ENCODE measurements around the gene PHOX2B.

The PHOX2B gene

GRCh38 chr4:41795796-41796385, 47.4 kb upstream of the PHOX2B start:
- no peak overlapping the region for H3K4me3 ChIP-seq (ENCODE audit: low read length)
- H4K20me1 ChIP-seq (ENCODE audit: insufficient read depth, low read length): no peaks in the 10 kb centered on the region
- H3K36me3 ChIP-seq (replicated peaks; ENCODE audit: insufficient read depth, low read length): no peaks in the 10 kb centered on the region
- no peak for TF ChIP-seq EZH2 (optimal IDR thresholded peaks at IDR 0.05; ENCODE audit: low read depth, low read length)
- no peak for TF ChIP-seq EZH2phosphoT487 (IDR thresholded peaks at IDR 0.05; ENCODE audit: low read length)
- TF ChIP-seq, protein P1, sequence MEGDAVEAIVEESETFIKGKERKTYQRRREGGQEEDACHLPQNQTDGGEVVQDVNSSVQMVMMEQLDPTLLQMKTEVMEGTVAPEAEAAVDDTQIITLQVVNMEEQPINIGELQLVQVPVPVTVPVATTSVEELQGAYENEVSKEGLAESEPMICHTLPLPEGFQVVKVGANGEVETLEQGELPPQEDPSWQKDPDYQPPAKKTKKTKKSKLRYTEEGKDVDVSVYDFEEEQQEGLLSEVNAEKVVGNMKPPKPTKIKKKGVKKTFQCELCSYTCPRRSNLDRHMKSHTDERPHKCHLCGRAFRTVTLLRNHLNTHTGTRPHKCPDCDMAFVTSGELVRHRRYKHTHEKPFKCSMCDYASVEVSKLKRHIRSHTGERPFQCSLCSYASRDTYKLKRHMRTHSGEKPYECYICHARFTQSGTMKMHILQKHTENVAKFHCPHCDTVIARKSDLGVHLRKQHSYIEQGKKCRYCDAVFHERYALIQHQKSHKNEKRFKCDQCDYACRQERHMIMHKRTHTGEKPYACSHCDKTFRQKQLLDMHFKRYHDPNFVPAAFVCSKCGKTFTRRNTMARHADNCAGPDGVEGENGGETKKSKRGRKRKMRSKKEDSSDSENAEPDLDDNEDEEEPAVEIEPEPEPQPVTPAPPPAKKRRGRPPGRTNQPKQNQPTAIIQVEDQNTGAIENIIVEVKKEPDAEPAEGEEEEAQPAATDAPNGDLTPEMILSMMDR (IDR thresholded peaks at IDR 0.05; ENCODE audit: low read length): no peak
- H3K79me2 ChIP-seq (ENCODE audit: low read length): no peaks in the 10 kb centered on the region
- H3K9me3 ChIP-seq (replicated peaks; ENCODE audit: insufficient read depth, low read length): no peaks in the 10 kb centered on the region
- H3K27me3 ChIP-seq (replicated peaks; ENCODE audit: insufficient read depth, low read length): no peaks in the 10 kb centered on the region
- DNase-seq: no peak
- no peaks in the 10 kb centered on the region for H3K4me1 ChIP-seq (ENCODE audit: low read length)
- H2AFZ ChIP-seq (ENCODE audit: low read length): no peak overlapping the region
- H3K27ac ChIP-seq (ENCODE audit: low read length): no peak overlapping the region
- H3K9ac ChIP-seq (ENCODE audit: low read length): no peak overlapping the region
- no peak overlapping the region for H3K4me2 ChIP-seq (ENCODE audit: low read depth, low read length)
- H3F3A ChIP-seq (ENCODE audit: insufficient read depth, low read length): no peaks in the 10 kb centered on the region
- no peaks in the 10 kb centered on the region for H3K9me2 ChIP-seq (replicated peaks; ENCODE audit: insufficient read depth, low read length)

GRCh38 chr4:41792166-41792565, 43.6 kb upstream of the PHOX2B start:
- TF ChIP-seq, protein P1 (IDR thresholded peaks at IDR 0.05; ENCODE audit: low read length): no peak
- no peak for DNase-seq
- no peaks in the 10 kb centered on the region for H3K4me1 ChIP-seq (ENCODE audit: low read length)
- H3K9ac ChIP-seq (ENCODE audit: low read length): no peak overlapping the region
- H3F3A ChIP-seq (ENCODE audit: insufficient read depth, low read length): no peaks in the 10 kb centered on the region
- no peak overlapping the region for H3K27ac ChIP-seq (ENCODE audit: low read length)
- no peak overlapping the region for H3K4me2 ChIP-seq (ENCODE audit: low read depth, low read length)
- H3K79me2 ChIP-seq (ENCODE audit: low read length): no peaks in the 10 kb centered on the region
- H3K4me3 ChIP-seq (ENCODE audit: low read length): no peak overlapping the region
- no peaks in the 10 kb centered on the region for H3K27me3 ChIP-seq (replicated peaks; ENCODE audit: insufficient read depth, low read length)
- no peaks in the 10 kb centered on the region for H3K9me2 ChIP-seq (replicated peaks; ENCODE audit: insufficient read depth, low read length)
- H3K9me3 ChIP-seq (replicated peaks; ENCODE audit: insufficient read depth, low read length): no peaks in the 10 kb centered on the region
- H2AFZ ChIP-seq (ENCODE audit: low read length): no peak overlapping the region
- no peaks in the 10 kb centered on the region for H3K36me3 ChIP-seq (replicated peaks; ENCODE audit: insufficient read depth, low read length)
- no peaks in the 10 kb centered on the region for H4K20me1 ChIP-seq (ENCODE audit: insufficient read depth, low read length)

- H3K4me2 ChIP-seq (ENCODE audit: low read depth, low read length): no peak overlapping the region
- DNase-seq: no peak
- no peaks in the 10 kb centered on the region for H3K4me1 ChIP-seq (ENCODE audit: low read length)
- H4K20me1 ChIP-seq (ENCODE audit: insufficient read depth, low read length): no peaks in the 10 kb centered on the region
- H3K9me3 ChIP-seq (replicated peaks; ENCODE audit: insufficient read depth, low read length): no peaks in the 10 kb centered on the region
- no peak overlapping the region for H3K27ac ChIP-seq (ENCODE audit: low read length)
- no peak overlapping the region for H3K9ac ChIP-seq (ENCODE audit: low read length)
- TF ChIP-seq EZH2 (optimal IDR thresholded peaks at IDR 0.05; ENCODE audit: low read depth, low read length) (no peak), EZH2phosphoT487 (IDR thresholded peaks at IDR 0.05; ENCODE audit: low read length) (no peak)
- TF ChIP-seq, protein P1 (IDR thresholded peaks at IDR 0.05; ENCODE audit: low read length): no peak
- H3K4me3 ChIP-seq (ENCODE audit: low read length): no peak overlapping the region
- no peaks in the 10 kb centered on the region for H3K36me3 ChIP-seq (replicated peaks; ENCODE audit: insufficient read depth, low read length)
- H3F3A ChIP-seq (ENCODE audit: insufficient read depth, low read length): no peaks in the 10 kb centered on the region
- no peaks in the 10 kb centered on the region for H3K79me2 ChIP-seq (ENCODE audit: low read length)
- no peak overlapping the region for H2AFZ ChIP-seq (ENCODE audit: low read length)
- H3K27me3 ChIP-seq (replicated peaks; ENCODE audit: insufficient read depth, low read length): no peaks in the 10 kb centered on the region
- H3K9me2 ChIP-seq (replicated peaks; ENCODE audit: insufficient read depth, low read length): no peaks in the 10 kb centered on the region
These were observed 43.0 kb upstream of the PHOX2B start for GRCh38 chr4:41791557-41791956.
